Non-pigmented ciliary epithelial cell (primary cell): ENCODE data around the gene NOMO2.
A peak's percentile ranks its signal among the peaks of the same experiment; 100 is the strongest.
"Not testable (repeated sequence)": the region's sequence is repeated elsewhere in the genome, so short reads cannot be mapped to it uniquely, and the experiment has no call there.

Experiments
- DNase-seq: peaks from one replicate; pipeline ENCODE4 v3.0.0-alpha.2; 2010; ENCODE audit warnings: low read depth

NOMO2 gene, protein sequence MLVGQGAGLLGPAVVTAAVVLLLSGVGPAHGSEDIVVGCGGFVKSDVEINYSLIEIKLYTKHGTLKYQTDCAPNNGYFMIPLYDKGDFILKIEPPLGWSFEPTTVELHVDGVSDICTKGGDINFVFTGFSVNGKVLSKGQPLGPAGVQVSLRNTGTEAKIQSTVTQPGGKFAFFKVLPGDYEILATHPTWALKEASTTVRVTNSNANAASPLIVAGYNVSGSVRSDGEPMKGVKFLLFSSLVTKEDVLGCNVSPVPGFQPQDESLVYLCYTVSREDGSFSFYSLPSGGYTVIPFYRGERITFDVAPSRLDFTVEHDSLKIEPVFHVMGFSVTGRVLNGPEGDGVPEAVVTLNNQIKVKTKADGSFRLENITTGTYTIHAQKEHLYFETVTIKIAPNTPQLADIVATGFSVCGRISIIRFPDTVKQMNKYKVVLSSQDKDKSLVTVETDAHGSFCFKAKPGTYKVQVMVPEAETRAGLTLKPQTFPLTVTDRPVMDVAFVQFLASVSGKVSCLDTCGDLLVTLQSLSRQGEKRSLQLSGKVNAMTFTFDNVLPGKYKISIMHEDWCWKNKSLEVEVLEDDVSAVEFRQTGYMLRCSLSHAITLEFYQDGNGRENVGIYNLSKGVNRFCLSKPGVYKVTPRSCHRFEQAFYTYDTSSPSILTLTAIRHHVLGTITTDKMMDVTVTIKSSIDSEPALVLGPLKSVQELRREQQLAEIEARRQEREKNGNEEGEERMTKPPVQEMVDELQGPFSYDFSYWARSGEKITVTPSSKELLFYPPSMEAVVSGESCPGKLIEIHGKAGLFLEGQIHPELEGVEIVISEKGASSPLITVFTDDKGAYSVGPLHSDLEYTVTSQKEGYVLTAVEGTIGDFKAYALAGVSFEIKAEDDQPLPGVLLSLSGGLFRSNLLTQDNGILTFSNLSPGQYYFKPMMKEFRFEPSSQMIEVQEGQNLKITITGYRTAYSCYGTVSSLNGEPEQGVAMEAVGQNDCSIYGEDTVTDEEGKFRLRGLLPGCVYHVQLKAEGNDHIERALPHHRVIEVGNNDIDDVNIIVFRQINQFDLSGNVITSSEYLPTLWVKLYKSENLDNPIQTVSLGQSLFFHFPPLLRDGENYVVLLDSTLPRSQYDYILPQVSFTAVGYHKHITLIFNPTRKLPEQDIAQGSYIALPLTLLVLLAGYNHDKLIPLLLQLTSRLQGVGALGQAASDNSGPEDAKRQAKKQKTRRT

GRCh38 chr16:18561727-18562314, at the start of gene NOMO2:
Gene NOMO2 (minus strand): TSS chr16:18562097. CDS start chr16:18562040, 57 bp downstream.
- DNase-seq = not testable (repeated sequence)

- DNase-seq = not testable (repeated sequence)
These were observed 48.4 kb upstream of the NOMO2 start for GRCh38 chr16:18610147-18610803.

DNA sequence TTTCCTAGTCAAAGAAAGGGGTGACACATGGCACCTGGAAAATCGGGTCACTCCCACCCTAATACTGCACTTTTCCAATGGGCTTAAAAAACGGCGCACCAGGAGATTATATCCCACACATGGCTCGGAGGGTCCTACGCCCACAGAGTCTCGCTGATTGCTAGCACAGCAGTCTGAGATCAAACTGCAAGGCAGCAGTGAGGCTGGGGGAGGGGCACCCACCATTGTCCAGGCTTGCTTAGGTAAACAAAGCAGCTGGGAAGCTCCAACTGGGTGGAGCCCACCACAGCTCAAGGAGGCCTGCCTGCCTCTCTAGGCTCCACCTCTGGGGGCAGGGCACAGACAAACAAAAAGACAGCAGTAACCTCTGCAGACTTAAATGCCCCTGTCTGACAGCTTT, 46.4 kb upstream of the NOMO2 start:
- not testable (repeated sequence) for DNase-seq

- DNase-seq = not testable (repeated sequence)
These were observed 41.8 kb upstream of the NOMO2 start for GRCh38 chr16:18603572-18604246.

GRCh38 chr16:18598582-18598981, 36.7 kb upstream of the NOMO2 start:
- not testable (repeated sequence) for DNase-seq

DNA sequence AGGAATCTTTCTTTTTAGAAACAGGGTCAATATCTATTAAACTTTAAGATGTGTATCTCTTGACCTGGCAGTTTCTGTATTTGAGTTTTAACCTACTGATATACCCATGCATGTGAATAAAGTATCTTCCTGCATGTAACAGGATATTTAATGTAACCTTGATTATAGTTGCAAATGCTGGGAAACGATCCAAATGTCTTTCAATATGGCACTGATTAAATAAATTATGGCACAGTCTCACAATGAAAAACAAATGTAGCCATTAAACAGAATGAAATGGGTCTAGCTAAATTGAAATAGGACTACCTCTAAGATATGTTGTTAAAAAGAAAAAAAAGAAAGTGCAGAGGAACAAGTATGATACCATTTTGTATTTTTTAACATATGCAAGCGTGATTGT, 35.8 kb upstream of the NOMO2 start:
- not testable (repeated sequence) for DNase-seq

GRCh38 chr16:18597319-18597718, 35.4 kb upstream of the NOMO2 start:
- DNase-seq = not testable (repeated sequence)

GRCh38 chr16:18595796-18596195, 33.9 kb upstream of the NOMO2 start:
- DNase-seq = not testable (repeated sequence)

GRCh38 chr16:18594880-18595279, 33.0 kb upstream of the NOMO2 start:
- peak; percentile 10 for DNase-seq

DNA sequence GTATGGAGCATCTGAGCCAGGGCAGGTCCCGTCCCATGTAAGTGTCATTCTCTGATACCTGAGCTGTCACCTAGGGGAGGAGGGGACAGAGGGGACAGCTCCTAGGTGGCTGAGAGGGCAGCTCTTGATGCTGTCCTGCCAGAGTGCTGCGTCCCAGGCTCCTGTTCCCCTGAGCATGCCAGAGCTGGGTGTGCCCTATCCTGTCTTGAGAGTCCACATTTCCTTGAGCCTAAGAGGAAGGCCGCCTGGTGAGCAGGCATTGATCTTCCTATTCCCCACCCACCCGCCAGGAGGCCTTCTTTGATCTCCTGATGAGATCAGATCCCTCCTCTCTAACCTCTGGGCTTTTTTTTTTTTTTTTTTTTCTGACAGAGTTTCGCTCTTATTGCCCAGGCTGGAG, 32.0 kb upstream of the NOMO2 start:
- not testable (repeated sequence) for DNase-seq

- not testable (repeated sequence) for DNase-seq
These were observed 31.1 kb upstream of the NOMO2 start for GRCh38 chr16:18592982-18593381.

DNA sequence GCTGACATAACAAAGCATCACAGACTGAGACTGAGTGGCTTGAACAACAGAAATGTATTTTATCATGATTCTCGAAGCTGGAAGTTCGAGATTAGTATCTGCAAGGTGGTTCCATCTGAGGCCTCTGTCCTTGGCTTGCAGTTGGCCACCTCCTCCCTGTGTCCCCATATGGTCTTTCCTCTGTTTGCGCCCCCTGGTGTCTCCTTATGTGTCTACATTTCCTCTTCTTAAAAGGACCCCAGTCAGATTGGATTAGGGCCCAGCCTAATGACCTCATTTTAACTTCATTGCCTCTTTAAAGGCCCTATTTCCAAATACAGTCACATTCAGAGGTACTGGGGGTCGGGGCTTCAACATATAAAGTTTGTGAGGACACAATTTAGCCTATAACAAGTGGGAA, 30.0 kb upstream of the NOMO2 start:
- not testable (repeated sequence) for DNase-seq

DNA sequence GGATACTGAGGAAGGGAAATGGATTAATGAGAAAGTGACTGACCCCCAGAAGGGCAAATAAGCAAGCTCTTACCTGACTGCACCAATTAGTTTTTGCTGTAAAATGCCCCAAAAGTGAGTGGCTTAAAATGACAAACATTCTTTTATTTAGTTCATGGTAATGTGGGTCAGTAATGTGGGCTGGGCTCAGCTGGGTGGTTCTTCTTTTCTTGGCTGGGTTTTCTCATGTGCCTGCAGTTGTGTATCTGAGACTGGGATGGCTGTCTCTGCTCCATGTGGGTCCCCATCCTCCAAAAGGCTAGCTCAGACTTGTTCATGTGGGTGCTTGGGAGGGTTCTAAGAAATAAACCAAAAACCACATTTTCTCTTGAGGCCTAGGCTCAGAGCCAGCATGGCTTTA, 29.5 kb upstream of the NOMO2 start:
- not testable (repeated sequence) for DNase-seq

GRCh38 chr16:18589806-18590205, 27.9 kb upstream of the NOMO2 start:
- DNase-seq = not testable (repeated sequence)

GRCh38 chr16:18586560-18587540, 25.0 kb upstream of the NOMO2 start:
- not testable (repeated sequence) for DNase-seq

- DNase-seq = not testable (repeated sequence)
These were observed 23.9 kb upstream of the NOMO2 start for GRCh38 chr16:18585789-18586188.

- no peak for DNase-seq
These were observed 21.0 kb upstream of the NOMO2 start for GRCh38 chr16:18582902-18583301.

- DNase-seq = not testable (repeated sequence)
These were observed 18.5 kb upstream of the NOMO2 start for GRCh38 chr16:18580396-18580795.

DNA sequence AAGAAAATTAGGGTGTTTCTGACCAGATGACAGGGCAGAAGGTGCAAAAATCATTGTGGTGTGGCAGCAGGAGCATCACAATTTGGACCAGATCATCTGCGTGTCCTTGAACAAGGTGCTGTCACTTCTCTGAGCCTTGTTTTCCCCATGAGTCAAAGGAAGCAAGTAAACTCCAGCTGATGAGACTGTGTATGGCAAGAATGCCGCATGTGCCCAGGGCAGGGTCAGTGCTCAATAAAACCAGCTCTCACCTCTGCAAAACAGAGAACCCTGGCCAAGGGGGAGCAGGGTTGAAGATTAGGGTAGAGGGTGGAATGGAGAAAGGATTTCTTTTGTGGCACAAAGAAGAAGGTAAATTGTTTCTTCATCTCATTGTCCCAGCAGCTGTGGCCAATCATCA, 17.4 kb upstream of the NOMO2 start:
- not testable (repeated sequence) for DNase-seq
